ENCODE measurements around the gene MT1M. TPM values are rescaled to one million over a fixed set of nuclear protein-coding genes. Genes with fewer than 3 reads are reported as not detected.

The MT1M gene
- polyA plus RNA-seq, 3 donors = not detected

DNA sequence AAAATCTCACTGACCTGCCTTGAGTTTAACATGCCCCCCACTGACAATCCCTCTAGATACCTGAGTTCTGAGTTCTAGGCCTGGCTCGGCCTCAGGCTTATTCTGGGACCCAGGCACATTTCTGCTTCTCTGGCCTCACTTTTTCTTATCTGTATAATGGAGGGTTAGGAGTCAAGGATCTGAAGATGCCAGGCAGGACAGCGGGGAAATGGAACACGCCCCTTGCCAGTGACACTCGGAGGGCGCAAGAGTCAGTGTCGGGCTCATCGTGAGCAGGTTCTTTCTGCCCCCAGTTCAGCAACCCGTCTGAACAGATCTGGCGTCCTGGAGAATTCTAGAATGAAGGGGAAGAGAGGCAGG, 43.7 kb upstream of the MT1M start:
- no peak overlapping the region for H3K9ac ChIP-seq (ENCODE audit: insufficient read depth, low read length, poor library complexity, severe bottlenecking)
- no peak for DNase-seq
- H3K4me3 Mint-ChIP-seq = peak overlapping the region in 1 of 2 donors; percentile 89
- WGBS (ENCODE audit: insufficient coverage) = 32% methylated on average over 8 of the region's 9 CpGs
- no peak overlapping the region for H3K4me3 ChIP-seq (replicated peaks in 1 of 3; ENCODE audit: low read depth in 2 of 3, low read length in 3 of 3)
- H3K4me1 Mint-ChIP-seq = peaks cover 18% of the 10 kb centered on the region
- peaks cover 6 to 16% of the 10 kb centered on the region in 2 donors for H3K4me1 ChIP-seq (ENCODE audit: control insufficient read depth in 1 of 2, insufficient read depth in 2 of 2, low read length in 2 of 2)
- peaks cover 12 to 40% of the 10 kb centered on the region in 2 donors for H3K27me3 ChIP-seq (ENCODE audit: control insufficient read depth in 2 of 2, insufficient read depth in 2 of 2, low read length in 2 of 2)
- H3K79me2 ChIP-seq (ENCODE audit: insufficient read depth, low read length) = no peaks in the 10 kb centered on the region
- peaks cover 0 to 5% of the 10 kb centered on the region in 2 donors for H3K36me3 Mint-ChIP-seq
- H4K20me1 ChIP-seq (ENCODE audit: insufficient read depth, low read length) = no peaks in the 10 kb centered on the region
- H3K27me3 Mint-ChIP-seq (ENCODE audit: low read depth in 3 of 3) = peaks cover 37 to 55% (median 47%) of the 10 kb centered on the region in 3 donors
- no peak overlapping the region for H3K27ac ChIP-seq (ENCODE audit: low read depth in 1 of 2, low read length in 2 of 2)
- H3K9me3 Mint-ChIP-seq = peaks cover 0 to 9% (median 5%) of the 10 kb centered on the region in 7 donors
- H3K9me3 ChIP-seq (replicated peaks in 1 of 2; ENCODE audit: control insufficient read depth in 1 of 2, insufficient read depth in 1 of 2, low read length in 2 of 2) = peaks cover 0 to 16% of the 10 kb centered on the region in 2 donors
- TF ChIP-seq, protein P1, sequence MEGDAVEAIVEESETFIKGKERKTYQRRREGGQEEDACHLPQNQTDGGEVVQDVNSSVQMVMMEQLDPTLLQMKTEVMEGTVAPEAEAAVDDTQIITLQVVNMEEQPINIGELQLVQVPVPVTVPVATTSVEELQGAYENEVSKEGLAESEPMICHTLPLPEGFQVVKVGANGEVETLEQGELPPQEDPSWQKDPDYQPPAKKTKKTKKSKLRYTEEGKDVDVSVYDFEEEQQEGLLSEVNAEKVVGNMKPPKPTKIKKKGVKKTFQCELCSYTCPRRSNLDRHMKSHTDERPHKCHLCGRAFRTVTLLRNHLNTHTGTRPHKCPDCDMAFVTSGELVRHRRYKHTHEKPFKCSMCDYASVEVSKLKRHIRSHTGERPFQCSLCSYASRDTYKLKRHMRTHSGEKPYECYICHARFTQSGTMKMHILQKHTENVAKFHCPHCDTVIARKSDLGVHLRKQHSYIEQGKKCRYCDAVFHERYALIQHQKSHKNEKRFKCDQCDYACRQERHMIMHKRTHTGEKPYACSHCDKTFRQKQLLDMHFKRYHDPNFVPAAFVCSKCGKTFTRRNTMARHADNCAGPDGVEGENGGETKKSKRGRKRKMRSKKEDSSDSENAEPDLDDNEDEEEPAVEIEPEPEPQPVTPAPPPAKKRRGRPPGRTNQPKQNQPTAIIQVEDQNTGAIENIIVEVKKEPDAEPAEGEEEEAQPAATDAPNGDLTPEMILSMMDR (IDR thresholded peaks at IDR 0.05) = no peak
- intact Hi-C loops (cut with micrococcal nuclease) = no loop called here
- H2AFZ ChIP-seq (ENCODE audit: insufficient read depth, low read depth, low read length, poor library complexity, severe bottlenecking) = no peak overlapping the region
- H3K36me3 ChIP-seq (replicated peaks in 1 of 2; ENCODE audit: control insufficient read depth in 1 of 2, insufficient read depth in 2 of 2, low read length in 2 of 2) = no peaks in the 10 kb centered on the region
- peak overlapping the region; percentile 2 for H3K4me2 ChIP-seq (replicated peaks; ENCODE audit: extremely low read depth, low read length, poor library complexity, severe bottlenecking)
- H3K27ac Mint-ChIP-seq = peak overlapping the region in 1 of 7 donors; percentile 66

DNA sequence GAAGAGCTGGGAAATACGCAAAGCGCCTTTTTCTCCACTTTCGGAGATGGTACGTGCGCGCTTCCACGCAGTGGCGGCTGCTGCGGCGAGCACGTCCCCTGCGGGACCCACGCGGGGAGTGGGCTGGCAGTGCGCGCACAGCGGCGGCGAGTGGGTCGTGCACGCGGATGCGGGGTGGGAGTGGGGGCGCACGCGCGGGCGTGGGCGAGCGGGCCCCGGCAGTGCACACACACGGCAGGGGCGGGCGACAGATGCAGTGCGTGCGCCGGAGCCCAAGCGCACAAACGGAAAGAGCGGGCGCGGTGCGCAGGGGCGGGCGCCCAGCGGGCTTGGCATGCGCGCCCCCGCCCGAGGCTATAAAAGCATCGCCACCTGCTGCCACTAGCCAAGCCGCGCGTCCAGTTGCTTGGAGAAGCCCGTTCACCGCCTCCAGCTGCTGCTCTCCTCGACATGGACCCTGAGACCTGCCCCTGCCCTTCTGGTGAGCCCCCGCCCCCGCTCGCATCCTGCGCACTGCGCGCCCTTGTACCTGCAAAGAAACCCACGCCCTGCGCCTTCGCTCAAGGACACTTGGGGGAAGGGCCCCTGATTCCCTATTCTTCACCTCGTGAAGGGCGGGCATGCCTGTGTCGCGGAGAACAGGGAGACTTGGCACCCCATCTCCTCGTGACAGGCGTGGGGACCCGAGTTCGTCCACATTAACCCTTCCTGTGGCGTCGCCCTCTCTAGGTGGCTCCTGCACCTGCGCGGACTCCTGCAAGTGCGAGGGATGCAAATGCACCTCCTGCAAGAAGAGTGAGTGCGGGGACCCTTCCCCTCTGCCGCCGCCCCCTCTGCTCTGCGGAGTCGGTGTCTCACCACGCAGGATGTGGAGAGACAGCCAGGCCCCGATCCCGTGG, 43.1 kb upstream of the MT1M start, which contains the start of gene MT3:
MT3 (plus strand) TSS at position 388 of the 899 bp plus-strand sequence; CDS start at position 451, 63 bp downstream.
- Mint-ChIP-seq H3K4me3 (peak within 1 kb of the TSS in 1 of 2 donors; percentile 89), H3K27me3 (ENCODE audit: low read depth in 3 of 3) (peaks cover 37 to 52% (median 46%) of the 10 kb centered on the region in 3 donors), H3K9me3 (peaks cover 0 to 11% (median 5%) of the 10 kb centered on the region in 7 donors), H3K27ac (peak within 1 kb of the TSS in 1 of 7 donors; percentile 66), H3K4me1 (peaks cover 18% of the 10 kb centered on the region), H3K36me3 (peaks cover 0 to 5% of the 10 kb centered on the region in 2 donors)
- H3K9ac ChIP-seq (ENCODE audit: insufficient read depth, low read length, poor library complexity, severe bottlenecking) = no peak within 1 kb of the TSS
- H3K79me2 ChIP-seq (ENCODE audit: insufficient read depth, low read length) = no peaks in the 10 kb centered on the region
- H3K36me3 ChIP-seq (replicated peaks in 1 of 2; ENCODE audit: control insufficient read depth in 1 of 2, insufficient read depth in 2 of 2, low read length in 2 of 2) = no peaks in the 10 kb centered on the region
- no peak within 1 kb of the TSS for H3K27ac ChIP-seq (ENCODE audit: low read depth in 1 of 2, low read length in 2 of 2)
- no peak for DNase-seq
- no peak within 1 kb of the TSS for H3K4me3 ChIP-seq (replicated peaks in 1 of 3; ENCODE audit: low read depth in 2 of 3, low read length in 3 of 3)
- peaks cover 6 to 16% of the 10 kb centered on the region in 2 donors for H3K4me1 ChIP-seq (ENCODE audit: control insufficient read depth in 1 of 2, insufficient read depth in 2 of 2, low read length in 2 of 2)
- TF ChIP-seq, protein P1 (IDR thresholded peaks at IDR 0.05) = no peak
- H2AFZ ChIP-seq (ENCODE audit: insufficient read depth, low read depth, low read length, poor library complexity, severe bottlenecking) = no peak within 1 kb of the TSS
- WGBS (ENCODE audit: insufficient coverage) = 4% methylated on average over 81 of the region's 87 CpGs
- H3K27me3 ChIP-seq (ENCODE audit: control insufficient read depth in 2 of 2, insufficient read depth in 2 of 2, low read length in 2 of 2) = peaks cover 12 to 40% of the 10 kb centered on the region in 2 donors
- H3K9me3 ChIP-seq (replicated peaks in 1 of 2; ENCODE audit: control insufficient read depth in 1 of 2, insufficient read depth in 1 of 2, low read length in 2 of 2) = peaks cover 0 to 16% of the 10 kb centered on the region in 2 donors
- intact Hi-C loops (cut with micrococcal nuclease) = no loop called here
- H3K4me2 ChIP-seq (replicated peaks; ENCODE audit: extremely low read depth, low read length, poor library complexity, severe bottlenecking) = peak within 1 kb of the TSS; percentile 2
- H4K20me1 ChIP-seq (ENCODE audit: insufficient read depth, low read length) = no peaks in the 10 kb centered on the region

Measured in CD14-positive monocyte (primary cell).